GM12873 (cell line): ENCODE measurements around the gene OSBPL3.

Source experiments
- TF ChIP-seq, protein P1 (sequence below): IDR thresholded peaks from 2 replicates; pipeline ENCODE4 v1.5.1; 2012; ENCODE audit warnings: low read depth, mild to moderate bottlenecking, moderate library complexity, low read length, control low read depth; ENCODE audit not compliant: insufficient read depth; ENCODE audit errors: missing control alignments

OSBPL3 gene

DNA sequence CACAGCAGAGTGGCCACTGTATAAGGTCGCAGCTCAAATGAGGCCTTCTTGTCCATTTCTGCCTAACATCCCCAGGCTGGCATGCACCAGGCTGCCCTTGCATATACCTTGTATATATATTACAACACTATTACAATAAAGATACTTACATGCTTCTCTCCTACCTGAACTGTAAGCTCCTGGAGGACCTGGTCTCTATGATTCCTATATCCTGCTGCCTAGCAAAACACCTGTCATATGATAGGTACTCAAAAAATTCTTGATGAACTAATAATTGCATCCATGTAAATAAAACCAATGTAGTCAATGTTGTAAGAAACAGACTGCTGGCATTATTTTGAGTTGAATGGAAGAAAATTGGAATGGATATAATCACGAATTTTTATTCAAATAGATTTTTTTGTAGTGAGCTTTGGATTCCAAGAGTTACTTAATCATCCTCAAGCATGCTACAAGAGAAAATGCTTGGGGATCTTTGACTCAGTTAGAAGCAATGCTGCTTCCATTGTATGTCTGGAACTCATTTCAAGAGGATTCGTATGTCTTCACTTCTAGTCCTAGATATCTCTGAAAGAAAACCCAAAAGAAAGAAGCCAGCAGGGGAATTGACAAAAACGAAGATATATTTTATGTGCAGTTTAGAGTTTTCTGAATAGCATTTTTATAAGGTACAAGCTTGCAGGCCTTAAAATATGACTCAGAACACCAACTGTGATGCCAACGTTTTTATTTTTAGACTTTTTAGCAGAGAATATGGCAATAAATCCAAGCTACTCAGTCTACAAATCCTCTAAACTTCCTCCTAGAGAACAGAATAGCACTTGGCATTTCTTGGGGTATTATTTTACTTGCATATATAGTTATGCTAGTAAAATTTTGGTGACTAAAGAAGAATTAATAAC is 53.1 kb downstream of the OSBPL3 start:
- TF ChIP-seq, protein P1, sequence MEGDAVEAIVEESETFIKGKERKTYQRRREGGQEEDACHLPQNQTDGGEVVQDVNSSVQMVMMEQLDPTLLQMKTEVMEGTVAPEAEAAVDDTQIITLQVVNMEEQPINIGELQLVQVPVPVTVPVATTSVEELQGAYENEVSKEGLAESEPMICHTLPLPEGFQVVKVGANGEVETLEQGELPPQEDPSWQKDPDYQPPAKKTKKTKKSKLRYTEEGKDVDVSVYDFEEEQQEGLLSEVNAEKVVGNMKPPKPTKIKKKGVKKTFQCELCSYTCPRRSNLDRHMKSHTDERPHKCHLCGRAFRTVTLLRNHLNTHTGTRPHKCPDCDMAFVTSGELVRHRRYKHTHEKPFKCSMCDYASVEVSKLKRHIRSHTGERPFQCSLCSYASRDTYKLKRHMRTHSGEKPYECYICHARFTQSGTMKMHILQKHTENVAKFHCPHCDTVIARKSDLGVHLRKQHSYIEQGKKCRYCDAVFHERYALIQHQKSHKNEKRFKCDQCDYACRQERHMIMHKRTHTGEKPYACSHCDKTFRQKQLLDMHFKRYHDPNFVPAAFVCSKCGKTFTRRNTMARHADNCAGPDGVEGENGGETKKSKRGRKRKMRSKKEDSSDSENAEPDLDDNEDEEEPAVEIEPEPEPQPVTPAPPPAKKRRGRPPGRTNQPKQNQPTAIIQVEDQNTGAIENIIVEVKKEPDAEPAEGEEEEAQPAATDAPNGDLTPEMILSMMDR: no peak

DNA sequence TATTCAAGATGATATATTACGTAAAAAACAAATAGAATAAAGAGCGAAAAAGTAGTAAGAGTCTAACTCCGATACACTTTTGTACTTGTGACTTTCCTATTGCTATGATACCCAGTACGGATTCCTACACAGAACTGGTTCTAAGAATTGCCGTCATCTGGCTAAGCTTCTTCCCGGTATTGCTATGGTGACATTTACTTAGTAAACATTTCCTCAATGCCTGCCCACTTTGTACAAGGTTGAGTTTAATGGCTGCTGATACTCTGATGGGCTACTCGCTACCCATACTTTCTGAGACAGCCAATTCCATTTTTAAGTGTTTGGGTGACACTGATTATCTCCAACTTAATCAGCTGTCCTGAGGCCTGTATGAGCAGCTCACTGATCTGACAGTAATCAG is 55.6 kb downstream of the OSBPL3 start:
- TF ChIP-seq, protein P1: no peak

DNA sequence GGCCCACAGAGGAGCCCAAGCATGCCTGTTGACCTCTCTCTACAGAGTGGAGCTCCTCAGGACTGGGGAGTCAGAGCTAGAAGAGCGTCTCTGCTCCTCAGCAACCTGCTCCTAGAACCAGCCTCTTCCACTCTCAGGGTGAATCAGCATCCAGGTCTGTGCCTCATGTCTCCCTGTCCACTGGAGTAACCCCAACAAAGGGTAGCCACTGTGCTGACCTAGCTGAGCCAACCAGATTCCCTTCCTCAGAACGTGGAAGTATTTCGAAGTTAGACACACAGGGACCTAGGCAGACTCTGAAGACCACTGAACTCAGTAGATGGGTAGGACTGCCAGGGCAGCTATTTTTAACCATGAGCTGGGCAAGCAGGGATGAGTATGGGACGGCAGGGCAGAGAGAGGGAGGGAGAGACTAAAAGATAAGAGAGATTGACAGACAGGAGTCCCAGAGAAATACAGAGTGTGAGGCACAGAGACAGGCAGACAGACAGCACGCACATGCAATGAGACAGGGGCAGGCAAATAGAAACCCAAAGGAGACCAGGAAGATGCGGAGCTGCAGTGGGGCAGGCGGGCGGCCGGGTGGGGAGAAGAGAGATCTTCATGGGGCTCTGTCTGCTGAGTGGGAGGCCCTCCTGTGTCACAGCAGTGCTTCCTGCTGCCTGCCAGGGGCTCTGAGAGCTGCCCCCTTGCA is 56.7 kb downstream of the OSBPL3 start:
- TF ChIP-seq, protein P1: no peak

DNA sequence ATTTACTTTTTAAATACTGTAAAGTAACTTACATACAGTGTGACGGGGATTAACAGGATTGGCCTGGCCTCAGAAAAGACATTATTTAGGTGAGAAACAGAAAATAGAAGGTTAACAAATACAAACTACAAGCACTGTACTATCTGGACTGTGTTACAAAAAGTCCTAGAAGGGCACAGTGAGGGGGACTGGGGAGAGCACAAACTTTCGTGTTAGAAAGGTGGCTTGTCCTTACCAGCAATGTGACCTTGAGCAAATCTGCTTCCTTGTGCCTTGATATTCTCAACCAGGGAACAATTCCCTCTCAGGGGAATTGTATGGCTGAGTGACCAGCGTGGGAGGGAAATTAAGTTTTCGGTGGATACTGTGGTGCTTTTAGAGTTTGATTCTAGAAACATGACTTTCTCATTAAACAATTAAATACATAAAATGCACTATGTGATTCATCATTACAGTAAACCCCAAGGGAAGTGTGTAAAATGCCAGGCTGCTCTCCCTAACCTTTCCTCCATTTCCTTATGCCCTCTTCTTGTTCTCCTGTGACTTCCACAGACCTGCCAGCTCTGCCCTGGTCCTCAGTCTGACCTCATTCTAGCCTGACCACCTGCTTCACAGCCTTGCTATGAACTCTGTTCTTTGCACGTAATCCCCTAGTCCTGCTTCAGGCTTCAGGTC is 57.7 kb downstream of the OSBPL3 start:
- TF ChIP-seq, protein P1: no peak

DNA sequence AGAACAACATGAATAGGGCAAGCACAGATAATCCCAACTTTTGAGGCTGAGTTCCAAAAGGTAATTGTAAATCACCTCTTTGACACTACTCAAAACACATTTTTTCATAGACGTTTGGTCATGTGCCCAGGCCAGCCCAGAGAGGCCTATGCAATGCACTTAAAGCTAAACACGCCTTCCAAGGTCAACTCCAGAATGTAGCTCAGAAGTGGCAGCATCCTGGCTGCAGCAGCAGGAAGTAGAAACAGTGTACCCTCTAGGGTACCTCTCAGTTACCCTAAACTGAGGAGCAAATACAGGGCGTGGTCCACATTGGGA is 58.7 kb downstream of the OSBPL3 start:
- TF ChIP-seq, protein P1: no peak

DNA sequence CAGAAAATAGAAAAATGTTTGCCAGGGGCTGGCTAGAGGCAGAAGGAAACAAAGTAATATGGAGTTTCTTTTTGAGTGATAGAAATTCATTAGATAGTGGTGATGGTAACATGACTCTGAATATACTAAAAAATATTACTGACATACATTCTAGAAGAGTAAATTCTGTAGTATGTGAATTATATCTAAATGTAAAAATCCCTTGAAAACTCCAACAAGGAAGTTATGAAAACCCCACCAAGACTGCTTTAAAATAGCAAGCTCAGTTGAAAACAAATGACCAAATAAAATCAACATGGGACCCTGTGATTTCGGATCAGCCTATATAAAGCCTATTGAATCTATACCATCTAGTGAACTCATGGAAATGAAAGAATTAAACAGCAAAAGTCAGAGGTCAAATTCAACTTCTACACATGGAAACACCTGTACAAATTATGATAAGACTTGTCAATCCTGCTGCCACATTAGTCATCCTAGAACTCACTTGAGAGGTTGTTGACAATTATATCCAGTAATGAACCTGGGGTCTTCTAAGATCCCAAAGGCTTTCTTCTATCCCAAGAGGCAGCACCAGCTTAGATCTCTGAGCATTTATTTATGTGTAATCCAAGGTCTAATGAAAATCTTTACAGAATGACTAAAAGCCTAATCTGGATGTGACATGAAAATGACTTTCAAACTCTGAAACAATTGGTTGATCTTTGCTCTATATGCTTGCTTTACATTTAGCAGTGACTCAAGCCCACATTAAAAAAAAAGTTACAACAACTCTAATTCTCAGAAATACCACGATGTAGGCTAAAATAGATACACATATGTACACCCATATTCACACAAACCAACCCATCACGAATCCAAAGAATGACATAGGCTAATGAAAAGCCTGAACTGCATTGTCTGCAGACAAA is 59.3 kb downstream of the OSBPL3 start:
- TF ChIP-seq, protein P1: no peak
